GM18505 (cell line): ENCODE data around the gene BPIFA2.

Experiments
- ATAC-seq: cut with Tn5 transposase; IDR thresholded peaks from one replicate; pipeline ENCODE4 v1.9.1; 2021; ENCODE audit not compliant: unreplicated experiment
- POLR2A ChIP-seq: IDR thresholded peaks from 4 replicates; pipeline ENCODE4 v1.6.1; 2011; ENCODE audit warnings: borderline replicate concordance; ENCODE audit not compliant: insufficient read depth, insufficient read length; ENCODE audit errors: extremely low read depth

Gene BPIFA2

DNA sequence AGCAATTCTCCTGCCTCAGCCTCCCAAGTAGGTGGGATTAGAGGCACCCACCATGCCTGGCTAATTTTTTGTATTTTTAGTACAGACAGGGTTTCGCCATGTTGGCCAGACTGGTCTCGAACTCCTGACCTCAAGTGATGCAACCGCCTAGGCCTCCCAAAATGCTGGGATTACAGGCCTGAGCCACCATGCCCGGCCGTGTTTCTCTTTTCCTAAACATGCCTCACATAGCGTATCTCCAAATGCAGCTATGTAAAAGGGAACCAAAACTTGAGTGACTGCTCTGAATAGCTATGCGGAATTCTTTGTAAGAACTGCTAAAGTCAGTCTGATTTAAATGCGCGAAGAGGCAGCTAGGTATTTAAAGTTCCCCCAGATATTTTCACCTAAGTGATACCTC is 20.5 kb downstream of the BPIFA2 start:
- no peak for TF ChIP-seq POLR2A
- ATAC-seq, result no peak

DNA sequence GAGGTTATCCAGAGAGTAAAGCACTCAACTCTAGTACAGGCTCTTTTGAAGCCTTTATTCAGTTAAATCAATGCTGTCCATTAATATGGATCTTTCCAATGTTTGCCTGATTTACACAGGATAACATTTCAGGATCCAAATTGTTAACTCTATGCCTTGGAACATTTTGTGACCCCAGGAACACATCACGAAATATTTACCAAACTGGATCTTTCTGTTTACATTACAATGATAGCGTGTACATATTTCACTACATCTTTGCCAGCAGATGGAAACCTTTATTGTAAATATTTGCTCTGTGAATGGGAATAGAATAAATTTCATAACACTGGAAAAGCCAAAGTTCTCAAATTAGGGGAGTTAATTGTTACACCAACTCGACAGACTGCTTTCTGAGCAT is 23.5 kb downstream of the BPIFA2 start:
- no peak for TF ChIP-seq POLR2A
- no peak for ATAC-seq

DNA sequence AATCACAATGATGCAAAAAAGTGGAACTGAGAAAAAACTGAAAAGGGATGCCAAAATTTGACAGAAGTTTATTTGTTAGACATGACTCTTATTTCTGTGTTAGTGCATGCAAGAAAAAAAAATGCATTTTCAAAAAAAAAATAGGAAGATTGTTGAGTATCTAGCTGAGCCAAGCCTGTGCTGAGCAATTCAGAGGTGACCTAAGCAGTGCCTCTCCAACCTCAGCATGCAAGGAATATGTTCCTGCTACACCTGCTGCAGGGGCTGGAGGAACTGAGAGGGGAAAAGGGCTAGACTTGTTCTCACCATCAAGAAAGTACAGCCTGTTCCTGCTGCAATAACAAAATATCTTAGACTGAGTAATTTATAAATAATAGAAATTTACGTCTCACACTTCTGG is 24.0 kb downstream of the BPIFA2 start:
- TF ChIP-seq POLR2A, result no peak
- no peak for ATAC-seq

DNA sequence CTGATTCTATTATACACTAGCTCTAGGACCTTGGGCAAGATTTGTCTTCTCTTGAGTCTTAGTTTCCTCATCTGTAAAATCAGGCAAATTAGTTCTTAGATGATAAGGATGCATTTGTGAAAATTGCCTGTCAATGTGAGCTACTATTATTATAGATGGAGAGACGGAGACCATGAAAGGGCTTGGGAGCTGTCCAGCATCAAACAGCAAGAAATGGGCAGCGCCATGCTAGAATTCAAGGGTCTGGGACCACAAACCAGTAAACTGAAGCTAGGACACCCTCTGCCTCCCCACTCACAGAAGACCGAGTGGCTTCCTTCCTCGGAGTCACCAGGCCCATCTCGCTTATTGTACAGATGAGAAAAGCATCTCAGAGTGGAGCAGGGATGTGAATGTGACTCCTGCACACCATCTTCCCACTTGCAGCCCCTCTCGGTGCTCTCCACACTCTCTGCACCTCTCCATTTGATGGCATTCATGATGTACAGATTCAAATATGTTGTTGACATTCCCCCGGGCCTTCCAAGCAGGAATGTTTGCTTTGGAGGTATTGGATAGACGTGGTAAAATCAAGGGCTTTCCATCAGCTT is 25.0 kb downstream of the BPIFA2 start:
- ATAC-seq, result no peak
- TF ChIP-seq POLR2A, result no peak

DNA sequence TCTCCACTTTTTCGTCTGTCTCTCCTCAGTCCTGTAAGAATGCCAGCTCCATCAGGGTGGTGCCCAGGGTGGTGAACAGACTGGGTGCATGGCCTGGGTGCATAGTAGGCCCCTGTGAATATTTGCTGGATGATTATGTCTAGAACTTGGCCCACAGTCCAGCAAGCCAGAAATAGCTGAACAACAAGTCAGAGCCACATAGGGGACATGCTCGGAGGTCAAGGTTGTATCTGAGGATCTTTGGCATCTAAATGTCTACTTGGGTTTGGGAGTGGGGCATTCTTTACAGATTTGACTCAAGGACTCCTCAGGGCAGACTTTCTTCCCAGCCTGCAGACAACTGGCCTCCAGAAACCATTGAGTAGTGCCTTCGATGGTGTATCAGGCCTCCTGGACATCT is 31.1 kb downstream of the BPIFA2 start:
- TF ChIP-seq POLR2A, result no peak
- ATAC-seq, result no peak

DNA sequence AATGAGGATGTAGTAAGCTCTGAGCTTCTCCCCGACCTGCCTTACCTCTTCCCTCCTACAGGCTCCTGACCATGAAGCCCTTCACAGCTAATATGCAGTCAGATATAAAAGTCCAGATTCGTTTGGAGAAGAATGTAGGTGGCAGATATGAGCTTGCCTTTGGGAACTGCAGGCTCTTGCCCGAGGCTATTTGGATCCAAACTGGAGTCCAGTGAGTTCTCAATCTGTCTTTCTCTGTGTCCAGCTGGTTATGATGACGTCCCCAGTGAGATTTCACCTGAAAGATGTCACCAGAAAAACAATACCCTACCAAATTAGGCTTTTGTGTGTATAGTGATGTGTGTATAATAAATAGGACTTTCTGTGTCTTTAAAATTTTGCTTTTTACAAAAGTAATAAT is 34.5 kb downstream of the BPIFA2 start:
- TF ChIP-seq POLR2A, result no peak
- no peak for ATAC-seq

DNA sequence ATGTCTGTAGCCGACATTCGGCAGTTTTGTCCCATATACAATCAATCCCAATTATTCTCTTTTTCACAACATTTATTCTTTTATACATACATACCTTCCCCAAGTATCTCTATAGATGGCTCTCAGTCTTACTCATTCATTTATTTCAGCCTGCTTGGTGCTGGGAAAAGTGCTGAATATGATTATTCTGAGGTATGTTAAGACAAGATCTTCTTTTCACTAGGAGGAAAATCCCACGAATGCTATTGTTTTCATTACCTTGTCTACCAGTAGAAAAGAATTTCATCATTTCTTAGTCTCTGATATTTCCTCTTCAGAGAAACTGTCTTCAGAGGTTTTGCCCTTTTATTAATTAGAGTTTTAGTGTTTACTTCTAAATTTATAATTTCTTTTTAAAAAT is 35.5 kb downstream of the BPIFA2 start:
- ATAC-seq, result no peak
- no peak for TF ChIP-seq POLR2A

DNA sequence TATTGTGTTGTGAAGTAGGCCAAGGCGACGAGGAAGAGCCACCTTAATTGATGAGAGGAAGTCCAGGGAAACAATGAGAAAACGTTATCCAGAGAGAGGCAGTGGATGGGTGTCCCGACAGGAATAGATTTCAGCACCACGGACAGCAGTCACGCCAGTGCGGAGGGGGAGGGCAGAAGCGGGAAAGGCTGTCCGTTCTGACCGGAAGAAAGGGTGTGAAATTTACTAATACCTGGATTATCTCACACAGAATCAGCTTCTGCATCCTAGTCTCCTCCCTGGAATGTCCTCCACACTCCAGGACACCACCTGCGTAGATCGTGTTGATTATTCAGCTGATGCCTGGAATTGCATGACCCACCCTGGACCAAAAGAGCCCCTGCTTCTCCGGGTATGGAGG is 41.8 kb downstream of the BPIFA2 start:
- TF ChIP-seq POLR2A, result no peak
- ATAC-seq, result no peak

DNA sequence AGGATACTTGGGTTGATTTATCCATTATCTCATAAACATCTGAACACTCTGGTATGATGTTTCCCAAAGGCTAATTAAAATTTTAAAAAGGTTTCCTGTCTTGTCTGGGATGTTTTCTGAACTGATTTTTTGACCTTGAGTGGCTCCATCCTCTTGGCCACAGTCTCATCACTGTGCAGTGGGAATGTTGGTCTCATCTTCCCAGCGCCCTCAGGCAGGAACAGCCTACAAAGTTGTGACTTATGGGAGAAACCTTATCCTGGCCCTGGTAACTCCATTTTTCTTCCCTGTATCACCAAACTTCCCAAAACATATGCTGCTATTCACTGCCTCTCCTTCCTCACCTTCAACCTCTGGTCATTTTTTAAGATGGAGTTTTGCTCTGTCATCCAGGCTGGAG is 42.4 kb downstream of the BPIFA2 start:
- no peak for TF ChIP-seq POLR2A
- no peak for ATAC-seq

DNA sequence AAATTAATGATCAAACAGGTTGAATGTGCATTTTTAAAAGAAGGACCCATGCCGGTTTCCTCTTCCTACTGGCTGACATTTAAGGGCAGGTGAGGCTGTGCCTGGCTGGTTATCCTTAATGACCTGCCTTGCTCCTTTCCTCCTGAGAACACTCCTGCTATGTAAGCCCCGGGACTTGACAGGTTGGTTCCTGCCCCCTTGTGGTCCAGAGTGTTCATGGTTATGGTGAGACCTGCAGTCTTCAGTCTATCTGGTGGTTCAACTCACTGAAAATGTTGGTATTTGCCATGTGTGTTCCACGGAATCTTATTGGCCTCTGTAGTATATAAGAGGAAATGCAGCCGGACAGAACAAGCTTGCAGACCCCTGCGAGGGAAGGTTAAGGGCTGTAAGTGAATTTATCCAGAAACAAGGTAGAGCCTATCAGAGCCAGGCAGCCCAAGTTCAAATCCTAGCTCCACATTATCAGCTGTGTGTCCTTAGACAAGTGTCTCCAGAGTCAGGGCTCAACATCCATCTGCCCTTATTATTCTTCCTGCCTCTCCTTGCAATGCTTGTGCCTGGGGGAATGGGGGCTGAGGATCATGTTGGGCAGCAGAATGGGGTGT is 44.0 kb downstream of the BPIFA2 start:
- no peak for ATAC-seq
- no peak for TF ChIP-seq POLR2A

DNA sequence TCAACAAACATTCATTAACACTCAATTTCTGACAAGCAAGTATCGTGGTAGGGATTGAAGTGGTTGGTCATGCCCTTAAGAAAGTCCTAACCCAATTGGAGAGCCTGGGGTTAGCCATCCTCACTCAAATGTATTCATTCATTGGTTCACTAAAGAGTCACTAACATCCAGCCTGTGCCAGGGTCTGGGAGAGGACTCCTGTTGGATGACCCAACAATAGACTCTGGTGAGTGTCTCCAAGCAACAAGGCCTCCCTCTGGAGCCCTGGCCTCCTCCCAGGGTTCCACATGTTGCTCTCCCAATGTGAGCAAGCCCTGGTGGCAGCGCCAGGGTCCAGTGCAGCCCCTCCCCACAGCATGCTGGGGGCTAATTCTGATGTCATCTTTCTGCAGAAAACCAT is 49.1 kb downstream of the BPIFA2 start, which contains the start of gene BPIFA3:
BPIFA3 (plus strand) TSS at position 301 of the 400 bp plus-strand sequence. CDS start 185 bp downstream, outside the sequence.
- ATAC-seq, result no peak
- no peak for TF ChIP-seq POLR2A

DNA sequence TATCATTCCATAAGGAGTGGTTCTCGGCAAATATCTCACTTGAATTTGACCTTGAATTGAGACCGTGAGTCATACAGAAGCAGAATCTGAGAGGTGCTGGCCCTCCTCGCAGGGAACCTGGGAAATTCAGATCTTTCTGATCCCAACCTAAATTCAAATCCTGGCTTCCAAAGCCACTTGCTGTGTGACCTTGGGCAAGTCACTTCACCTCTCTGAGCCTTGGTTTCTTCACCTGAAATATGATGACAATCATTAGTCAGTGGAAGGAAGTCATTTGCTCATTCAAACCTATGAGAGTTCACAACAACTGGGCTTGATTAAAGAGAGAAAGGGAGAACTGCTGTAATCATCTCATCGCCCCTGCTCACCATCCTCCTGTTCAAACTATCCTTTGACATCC is 56.4 kb downstream of the BPIFA2 start:
- no peak for ATAC-seq
- TF ChIP-seq POLR2A, result no peak

DNA sequence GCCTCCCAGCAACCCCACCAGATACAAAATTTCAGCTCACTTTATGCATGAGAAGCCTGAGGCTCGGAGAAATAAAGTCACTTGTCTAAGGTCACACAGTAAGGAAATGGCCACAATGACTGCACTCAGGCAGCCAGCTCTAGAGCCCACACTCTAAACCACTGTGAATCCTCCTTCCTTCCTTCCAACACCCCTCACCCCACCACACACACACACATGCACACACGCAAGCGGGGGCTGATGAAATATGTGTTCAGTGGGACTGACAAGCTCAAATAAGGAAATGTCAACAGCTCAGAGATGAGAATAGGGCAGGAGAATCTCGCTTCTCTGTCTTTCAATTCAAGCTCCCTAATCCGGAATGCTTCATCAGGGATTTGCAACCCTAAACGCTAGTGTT is 61.9 kb downstream of the BPIFA2 start:
- ATAC-seq, result no peak

More for the DNA sequence above, 61.9 kb downstream of the BPIFA2 start:
- no peak for TF ChIP-seq POLR2A
